Testis (tissue), 2 donors: ENCODE results near the gene PCNT.

Experiments used
- POLR2A ChIP-seq: fragments of 450-650 bp; IDR thresholded peaks from one replicate; pipeline ENCODE4 v1.6.1; 2017; ENCODE audit warnings: antibody characterized with exemption, mild to moderate bottlenecking, moderate library complexity
- TF ChIP-seq, protein P1 (sequence below), 3 experiments: fragments of 450-650 bp in 2 of 3; fragments of 200-600 bp in 1 of 3; sonication (generic) in 1 of 3; IDR thresholded peaks; one replicate each; pipeline ENCODE4 v1.5.1; 2016 to 2019; ENCODE audit warnings: antibody characterized with exemption in 3 of 3, mild to moderate bottlenecking in 2 of 3, moderate library complexity in 1 of 3

DNA sequence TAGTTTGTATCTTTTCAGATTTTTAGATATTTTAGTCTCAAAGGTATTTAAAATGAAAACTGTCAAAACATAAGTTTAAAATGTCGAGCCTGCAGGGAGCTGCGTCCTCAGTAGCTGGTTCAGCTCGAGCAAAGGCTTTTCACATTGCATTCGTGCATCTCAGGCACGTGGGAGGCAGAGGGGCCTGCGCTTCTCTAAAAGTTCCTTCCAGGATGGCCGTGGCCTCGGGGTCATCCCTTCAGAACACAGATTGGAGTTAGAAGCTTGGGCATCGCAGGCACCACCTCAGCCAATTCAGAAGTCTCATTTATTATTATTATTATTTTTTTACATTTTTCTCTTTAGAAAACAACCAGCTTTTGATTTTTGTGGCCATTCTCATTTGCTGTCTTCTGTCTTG is 67.8 kb downstream of the PCNT start:
- TF ChIP-seq, protein P1, sequence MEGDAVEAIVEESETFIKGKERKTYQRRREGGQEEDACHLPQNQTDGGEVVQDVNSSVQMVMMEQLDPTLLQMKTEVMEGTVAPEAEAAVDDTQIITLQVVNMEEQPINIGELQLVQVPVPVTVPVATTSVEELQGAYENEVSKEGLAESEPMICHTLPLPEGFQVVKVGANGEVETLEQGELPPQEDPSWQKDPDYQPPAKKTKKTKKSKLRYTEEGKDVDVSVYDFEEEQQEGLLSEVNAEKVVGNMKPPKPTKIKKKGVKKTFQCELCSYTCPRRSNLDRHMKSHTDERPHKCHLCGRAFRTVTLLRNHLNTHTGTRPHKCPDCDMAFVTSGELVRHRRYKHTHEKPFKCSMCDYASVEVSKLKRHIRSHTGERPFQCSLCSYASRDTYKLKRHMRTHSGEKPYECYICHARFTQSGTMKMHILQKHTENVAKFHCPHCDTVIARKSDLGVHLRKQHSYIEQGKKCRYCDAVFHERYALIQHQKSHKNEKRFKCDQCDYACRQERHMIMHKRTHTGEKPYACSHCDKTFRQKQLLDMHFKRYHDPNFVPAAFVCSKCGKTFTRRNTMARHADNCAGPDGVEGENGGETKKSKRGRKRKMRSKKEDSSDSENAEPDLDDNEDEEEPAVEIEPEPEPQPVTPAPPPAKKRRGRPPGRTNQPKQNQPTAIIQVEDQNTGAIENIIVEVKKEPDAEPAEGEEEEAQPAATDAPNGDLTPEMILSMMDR (IDR thresholded peaks at IDR 0.05) = no peak
- no peak for TF ChIP-seq POLR2A
